CD1c-positive myeloid dendritic cell (primary cell): ENCODE measurements around the gene ZSCAN2.
"Not testable (repeated sequence)": the region's sequence is repeated elsewhere in the genome, so short reads cannot be mapped to it uniquely, and the experiment has no call there.

Experiments
- DNase-seq: peaks from one replicate; pipeline ENCODE4 v3.0.0-alpha.2; 2016; ENCODE audit errors: extremely low spot score

The ZSCAN2 gene

DNA sequence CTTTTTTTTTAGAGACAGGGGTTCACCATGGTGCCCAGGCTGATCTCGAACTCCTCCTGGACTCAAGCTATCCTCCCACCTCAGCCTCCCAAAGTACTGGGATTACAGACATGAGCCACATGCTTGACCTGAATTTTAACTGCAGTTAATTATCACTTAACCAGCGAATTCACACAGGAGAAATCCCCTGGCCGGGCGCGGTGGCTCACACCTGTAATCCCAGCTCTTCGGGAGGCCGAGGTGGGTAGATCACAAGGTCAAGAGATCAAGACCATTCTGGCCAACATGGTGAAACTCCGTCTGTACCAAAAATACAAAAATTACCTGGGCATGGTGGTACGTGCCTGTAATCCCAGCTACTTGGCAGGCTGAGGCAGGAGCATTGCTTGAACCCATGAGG lies 41.1 kb downstream of the ZSCAN2 start:
- not testable (repeated sequence) for DNase-seq

DNA sequence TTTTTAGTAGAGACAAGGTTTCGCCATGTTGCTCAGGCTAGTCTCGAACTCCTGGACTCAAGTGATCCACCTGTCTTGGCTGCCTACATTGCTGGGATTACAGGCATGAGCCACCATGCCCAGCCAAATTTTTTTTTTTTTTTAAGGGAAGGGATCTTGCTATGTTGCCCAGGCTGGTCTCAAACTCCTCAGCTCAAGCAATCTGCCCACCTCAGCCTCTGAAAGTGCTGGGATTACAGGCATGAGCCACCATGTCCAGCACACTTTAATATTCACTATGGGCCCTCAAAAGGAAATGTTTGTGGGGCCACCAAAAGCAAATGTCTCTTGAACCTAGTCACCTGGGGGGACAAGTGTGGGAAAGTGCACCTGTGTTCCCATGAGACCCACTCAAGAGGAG lies 41.8 kb downstream of the ZSCAN2 start:
- not testable (repeated sequence) for DNase-seq

DNA sequence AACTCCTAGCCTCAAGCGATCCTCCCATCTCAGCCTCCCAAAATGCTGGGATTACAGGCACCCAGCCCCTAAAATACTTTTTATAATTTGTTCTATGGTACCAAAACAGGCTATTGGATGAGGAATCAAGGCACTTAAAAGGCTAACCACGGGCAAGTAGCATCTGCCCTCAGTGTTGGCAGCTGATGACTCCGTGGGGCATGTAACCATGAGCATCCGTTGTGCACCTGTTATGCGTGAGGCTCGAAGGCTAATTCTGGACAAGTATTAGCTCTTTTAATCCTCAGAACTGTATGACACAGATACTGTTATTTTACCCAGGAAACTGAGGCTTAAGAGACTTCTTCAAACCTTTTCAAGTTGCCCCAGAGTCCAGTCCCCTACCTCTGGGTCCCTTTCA lies 43.0 kb downstream of the ZSCAN2 start:
- DNase-seq = no peak

DNA sequence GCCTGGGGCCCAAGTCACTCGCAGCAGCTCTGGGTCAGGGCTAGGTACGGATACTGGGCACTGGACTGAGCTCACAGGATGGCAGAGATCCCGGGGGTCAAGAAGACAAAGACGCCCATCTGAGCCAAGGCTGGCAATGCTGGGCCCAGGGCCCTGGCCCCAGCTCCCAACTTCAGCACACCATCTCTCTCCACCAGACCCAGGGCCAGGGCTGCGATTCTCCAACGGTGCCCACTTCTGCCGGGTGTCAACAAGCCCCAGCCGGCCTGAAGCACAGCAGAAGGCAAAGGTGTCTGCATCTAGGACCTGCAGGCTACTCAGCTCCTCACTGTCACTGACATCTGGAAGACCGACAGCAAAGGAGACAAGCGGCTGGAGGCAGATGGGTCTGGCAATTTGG lies 44.7 kb downstream of the ZSCAN2 start:
- DNase-seq = no peak

DNA sequence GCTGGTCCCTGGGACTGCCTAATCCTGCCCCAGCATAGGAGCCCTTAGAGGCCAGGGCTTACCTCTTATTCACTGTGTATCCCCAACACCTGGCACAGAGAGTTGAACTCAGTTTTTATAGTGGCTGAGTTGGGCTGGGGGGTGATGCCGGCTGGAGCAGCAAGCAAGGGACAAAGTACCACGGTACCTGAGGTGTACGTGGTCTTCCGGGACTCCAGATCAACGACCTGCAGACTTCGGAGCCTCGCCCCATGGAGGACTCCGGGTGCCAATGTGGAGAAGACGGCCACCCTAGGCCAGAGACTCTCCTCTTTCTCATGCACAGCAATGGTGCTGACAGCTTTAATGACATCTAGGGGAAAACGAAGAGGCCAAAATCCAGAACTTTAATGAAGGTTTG lies 45.2 kb downstream of the ZSCAN2 start:
- DNase-seq = no peak

- DNase-seq = peak; percentile 20
These were observed 46.9 kb downstream of the ZSCAN2 start for GRCh38 chr15:84647726-84648125.

- peak; percentile 84 for DNase-seq
These were observed 47.7 kb downstream of the ZSCAN2 start for GRCh38 chr15:84648539-84648938.

- no peak for DNase-seq
These were observed 48.9 kb downstream of the ZSCAN2 start for GRCh38 chr15:84649706-84650105.

DNA sequence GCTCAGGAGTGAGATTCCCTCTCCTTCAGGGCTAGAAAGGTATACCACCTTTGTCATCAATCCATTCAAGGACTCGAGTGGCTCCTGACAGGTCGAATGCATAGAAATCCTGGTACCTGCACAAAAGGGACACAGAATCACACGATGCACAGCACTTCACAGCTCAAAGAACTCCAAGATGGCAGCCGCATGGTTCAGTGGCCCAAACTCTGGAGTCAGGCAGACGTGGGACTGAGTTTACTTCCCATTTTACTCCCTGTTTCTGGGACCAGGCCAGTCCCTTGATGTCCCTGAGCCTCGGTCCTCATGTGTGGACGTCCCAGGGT lies 52.7 kb downstream of the ZSCAN2 start:
- DNase-seq = peak; percentile 73

GRCh38 chr15:84653910-84654688 lies 53.3 kb downstream of the ZSCAN2 start, which contains the start of gene WDR73:
Gene WDR73, minus strand, starts transcription at chr15:84654283. Its CDS starts 9 bp downstream, at chr15:84654274.
- peak; percentile 98 for DNase-seq

DNA sequence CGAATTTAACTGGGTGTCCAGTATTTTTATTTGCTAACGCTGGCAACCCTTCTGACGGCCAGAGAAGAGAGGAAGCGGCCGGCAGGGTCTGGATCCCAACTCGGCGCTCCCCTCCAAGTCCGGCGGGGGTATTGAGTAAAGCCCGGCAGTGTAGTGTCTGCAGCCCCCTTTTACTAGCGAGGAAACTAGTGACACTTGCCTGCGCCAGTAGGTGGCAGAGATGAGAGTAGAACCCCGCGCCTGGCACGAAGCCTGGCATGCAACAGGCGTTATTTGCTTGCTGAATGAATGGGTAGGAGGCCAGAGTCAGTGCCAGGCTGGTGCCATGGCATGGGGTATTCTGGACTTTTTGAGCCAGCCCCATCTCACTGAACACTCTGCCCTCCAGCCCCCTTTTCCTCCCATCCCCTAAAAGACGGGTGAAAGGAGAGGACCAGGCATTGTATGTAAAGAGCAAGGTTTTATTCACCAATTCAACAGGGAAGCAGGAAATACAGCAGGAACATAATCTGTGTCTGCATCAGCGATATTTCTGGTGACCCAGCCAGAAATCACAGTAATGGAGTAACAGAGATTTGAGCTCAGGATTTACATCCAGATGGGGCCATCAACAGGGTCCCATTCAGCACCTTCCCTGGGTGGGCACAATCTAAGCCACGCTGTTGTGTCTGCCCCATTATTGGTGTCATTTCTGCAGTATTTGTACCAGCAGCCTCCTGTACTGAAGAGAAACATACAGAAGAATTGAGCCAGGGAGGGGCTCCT lies 54.1 kb downstream of the ZSCAN2 start:
- DNase-seq = peak; percentile 77

DNA sequence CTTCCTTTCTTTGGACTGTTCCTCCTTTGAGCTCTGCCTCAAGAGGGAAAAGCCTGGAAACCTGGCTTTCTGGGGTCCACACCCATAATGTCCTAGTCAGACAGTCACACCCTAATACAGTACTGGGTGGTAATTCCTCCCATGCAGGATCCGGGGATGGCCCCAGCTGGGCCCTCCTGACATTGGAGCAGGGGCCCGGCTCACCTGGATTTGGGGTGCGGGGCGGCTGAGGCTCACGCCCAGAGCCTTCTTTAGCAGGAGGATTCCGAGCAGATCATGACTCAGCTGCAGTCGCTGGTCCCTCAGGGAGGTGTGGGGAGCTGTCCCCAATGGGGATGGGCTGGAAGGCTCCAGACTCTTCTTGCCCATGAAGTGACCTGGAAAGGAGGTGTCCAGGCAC lies 56.2 kb downstream of the ZSCAN2 start:
- DNase-seq = no peak

DNA sequence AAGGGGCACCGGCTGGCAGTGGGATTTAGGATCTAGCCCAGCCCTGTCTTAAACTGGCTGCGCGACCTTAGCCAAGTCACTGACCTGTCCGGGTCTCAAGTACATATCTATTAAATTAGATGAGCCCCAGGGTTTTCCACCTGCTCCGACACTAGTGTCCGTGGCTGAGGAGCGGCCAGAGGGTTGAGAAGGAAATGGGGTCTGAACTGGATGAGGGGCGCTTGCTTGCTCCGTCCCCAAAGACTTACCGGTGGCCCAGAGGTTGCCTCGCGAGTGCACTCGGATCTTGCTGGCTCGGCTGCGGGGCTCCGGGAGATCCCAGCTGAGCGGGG lies 56.9 kb downstream of the ZSCAN2 start:
- DNase-seq = no peak

- peak; percentile 90 for DNase-seq
These were observed 57.4 kb downstream of the ZSCAN2 start, which contains the start of gene NMB for GRCh38 chr15:84658080-84658787. Gene NMB, minus strand, starts transcription at chr15:84658199. Its CDS starts 47 bp downstream, at chr15:84658152.

DNA sequence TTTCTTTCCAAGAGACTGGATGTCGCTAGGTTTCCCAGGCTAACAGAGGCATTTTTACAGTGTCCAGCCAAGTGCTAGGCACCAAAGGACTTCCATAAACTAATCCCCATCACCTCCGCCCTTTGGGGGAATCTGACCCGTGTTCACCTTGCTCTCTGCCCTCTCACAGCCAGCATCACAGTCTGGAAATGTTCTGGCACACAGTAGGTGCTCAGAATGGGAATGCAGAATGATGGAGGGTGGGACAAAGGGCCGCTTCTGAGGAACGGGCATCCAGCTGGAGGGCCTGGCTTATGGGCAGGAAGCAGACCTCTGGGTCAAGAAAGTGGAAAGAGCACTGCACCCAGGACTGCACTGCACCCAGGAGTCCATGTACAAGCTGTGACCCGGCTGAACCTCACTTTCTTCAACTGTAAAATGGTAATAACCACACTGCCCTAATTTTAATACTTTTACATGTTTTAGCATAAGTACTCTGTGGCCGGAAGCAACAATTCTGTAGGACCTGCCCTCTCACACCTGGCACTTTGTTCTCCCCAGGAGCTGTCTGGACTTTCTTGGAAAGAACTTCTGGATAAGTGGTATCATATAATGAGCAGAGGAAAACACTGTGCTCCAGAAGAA lies 58.1 kb downstream of the ZSCAN2 start:
- no peak for DNase-seq

DNA sequence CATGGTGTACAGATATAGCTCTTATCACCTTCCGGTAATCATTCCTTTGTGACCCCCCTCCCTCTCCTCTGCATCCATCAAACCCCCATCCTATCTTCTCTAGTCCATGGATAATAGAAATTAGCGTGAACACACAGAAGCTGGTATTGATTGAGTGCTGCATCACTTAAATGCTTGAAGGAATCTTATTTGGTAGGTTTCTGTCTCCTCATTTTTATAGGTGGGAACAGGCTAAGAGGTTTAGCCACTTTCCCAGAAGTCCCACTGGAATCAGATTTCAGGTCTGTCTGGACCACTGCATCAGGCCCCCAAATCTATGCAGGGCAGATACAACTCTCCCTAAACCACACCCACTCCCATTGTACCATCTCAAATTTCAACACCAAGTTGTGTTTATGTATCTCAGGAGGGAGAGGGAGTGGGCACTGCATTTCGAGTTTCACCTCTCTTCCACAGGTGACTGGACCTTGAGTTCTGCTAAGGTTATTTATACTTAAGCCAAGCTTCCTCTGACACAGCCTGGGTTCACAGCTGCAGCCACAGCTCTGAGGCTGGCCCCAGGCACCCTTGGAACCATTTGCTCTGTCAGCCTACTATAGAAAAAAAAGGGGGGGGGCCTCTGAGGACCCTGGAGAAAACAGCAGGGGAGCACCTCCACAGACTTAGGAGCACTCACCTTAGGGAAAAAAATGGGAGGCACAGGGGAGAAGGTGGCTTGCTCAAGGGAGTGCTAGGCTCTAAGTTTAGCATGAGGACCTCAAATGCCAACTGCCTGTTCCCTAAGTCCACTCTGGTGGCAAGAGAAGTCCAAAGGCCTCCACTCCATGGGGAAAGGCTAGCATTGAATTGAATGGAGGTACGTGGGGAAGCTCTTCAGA lies 59.3 kb downstream of the ZSCAN2 start:
- DNase-seq = no peak

DNA sequence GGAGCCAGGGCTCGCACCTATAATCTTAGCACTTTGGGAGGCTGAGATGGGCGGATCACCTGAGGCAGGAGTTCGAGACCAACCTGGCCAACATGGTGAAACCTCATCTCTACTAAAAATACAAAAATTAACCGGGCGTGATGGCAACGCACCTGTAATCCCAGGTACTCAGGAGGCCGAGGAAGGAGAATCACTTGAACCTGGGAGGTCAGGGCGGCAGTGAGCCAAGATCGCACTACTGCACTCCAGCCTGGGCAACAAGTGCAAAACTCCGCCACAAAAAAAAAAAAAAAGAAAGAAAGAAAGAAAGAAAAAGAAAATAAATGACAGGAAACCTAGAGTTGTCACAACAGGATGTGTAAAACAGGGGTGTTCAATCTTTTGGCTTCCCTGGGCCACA lies 60.2 kb downstream of the ZSCAN2 start:
- DNase-seq = no peak

DNA sequence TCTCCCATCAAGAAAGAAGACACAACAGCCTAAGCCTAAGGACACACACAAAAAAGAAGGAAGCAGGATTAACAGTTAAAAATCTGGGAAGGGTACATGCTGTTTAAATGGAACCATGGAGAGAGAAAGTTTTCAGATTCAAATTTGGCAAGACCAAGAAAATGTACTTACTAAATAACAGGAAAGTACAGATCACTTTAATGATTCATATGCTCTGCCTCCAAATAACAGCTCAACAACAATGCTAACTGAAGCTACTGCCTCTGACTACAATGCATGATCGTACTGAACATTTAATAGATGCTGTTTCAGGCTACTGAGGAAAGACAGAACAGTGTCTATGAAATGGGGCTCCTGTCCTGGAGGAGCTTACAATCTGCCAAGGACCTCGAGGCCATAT lies 65.6 kb downstream of the ZSCAN2 start:
- DNase-seq = no peak

DNA sequence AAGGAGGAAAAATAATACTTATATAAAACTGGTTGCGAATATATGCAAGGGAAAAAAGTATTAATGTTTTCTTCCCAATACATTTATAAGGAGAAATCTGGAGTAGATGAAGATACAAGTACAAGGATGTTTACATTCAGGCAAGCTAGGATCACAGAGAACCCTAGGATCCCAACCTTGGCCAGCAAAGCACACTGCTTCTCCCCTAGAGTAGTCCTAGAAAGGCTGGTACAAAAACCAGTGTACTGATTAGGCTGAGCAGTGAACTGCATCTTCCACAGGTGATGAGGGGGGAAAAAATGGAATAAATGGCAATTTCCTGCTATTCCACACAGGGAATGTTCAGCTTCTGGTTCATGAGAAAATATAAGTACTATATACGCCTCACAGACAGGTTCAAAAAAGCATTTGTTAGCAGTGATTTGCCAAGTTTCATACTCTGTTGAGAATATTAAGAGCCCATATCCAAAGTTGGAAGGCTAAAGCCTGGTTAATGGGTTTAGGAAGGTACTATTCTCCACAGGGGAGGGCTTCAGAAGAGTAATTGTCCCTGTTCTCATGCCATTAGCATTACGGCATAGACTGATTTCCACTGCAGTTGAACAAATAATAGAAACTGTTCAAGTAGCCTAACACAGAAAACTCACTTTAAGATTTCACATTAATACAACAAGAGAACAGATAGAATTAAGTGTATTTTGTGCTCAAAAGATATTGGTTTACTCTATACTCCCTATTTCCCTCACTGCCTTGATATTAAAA lies 67.6 kb downstream of the ZSCAN2 start:
- DNase-seq = no peak

- DNase-seq = no peak
These were observed 68.9 kb downstream of the ZSCAN2 start for GRCh38 chr15:84669726-84670125.
